HCT116 (cell line): Measurements from ENCODE around the gene ADARB2.

Source experiments
- CEBPB ChIP-seq: IDR thresholded peaks from 2 replicates; pipeline ENCODE4 v1.6.1; 2012; ENCODE audit warnings: low read depth
- CTCF ChIP-seq, 3 experiments: fragments of 200-600 bp in 1 of 3; sonication (generic) in 1 of 3; IDR thresholded peaks in 2 of 3; conservative IDR thresholded peaks in 1 of 3; 2 replicates each; pipeline ENCODE4 v1.5.1; 2012 to 2017; ENCODE audit warnings: low read depth in 2 of 3, low read length in 2 of 3, antibody characterized with exemption in 1 of 3, borderline replicate concordance in 1 of 3, control low read depth in 1 of 3, mild to moderate bottlenecking in 1 of 3, mixed read lengths in 1 of 3, mixed run types in 1 of 3, moderate library complexity in 1 of 3; ENCODE audit not compliant: insufficient read depth in 1 of 3
- EZH2 ChIP-seq: fragments of 200-600 bp; sonication (generic); IDR thresholded peaks from 2 replicates; pipeline ENCODE4 v1.6.1; 2017; ENCODE audit warnings: antibody characterized with exemption, mixed run types
- POLR2AphosphoS5 ChIP-seq: IDR thresholded peaks from 2 replicates; pipeline ENCODE4 v1.6.1; 2011; ENCODE audit warnings: mild to moderate bottlenecking, low read depth, low read length, moderate library complexity
- SRF ChIP-seq: IDR thresholded peaks from 2 replicates; pipeline ENCODE4 v1.6.1; 2012; ENCODE audit warnings: low read depth
- ZNF274 ChIP-seq: fragments of 200-500 bp; sonication (Bioruptor generic); IDR thresholded peaks from 2 replicates; pipeline ENCODE4 v1.6.1; 2014; ENCODE audit warnings: mild to moderate bottlenecking, low read depth, low read length, inconsistent platforms

- TF ChIP-seq ZNF274 (no peak), SRF (no peak), CEBPB (no peak), CTCF (IDR thresholded peaks at IDR 0.05 in 2 of 3, conservative IDR thresholded peaks at IDR 0.05 in 1 of 3; ENCODE audit: borderline replicate concordance in 1 of 3, insufficient read depth in 1 of 3, low read depth in 2 of 3, low read length in 2 of 3) (no peak), EZH2 (no peak), POLR2AphosphoS5 (no peak)
These were observed 211.8 kb downstream of the ADARB2 start for GRCh38 chr10:1525354-1526162.
